ENCODE measurements around the gene PLCB2.

The PLCB2 gene

DNA sequence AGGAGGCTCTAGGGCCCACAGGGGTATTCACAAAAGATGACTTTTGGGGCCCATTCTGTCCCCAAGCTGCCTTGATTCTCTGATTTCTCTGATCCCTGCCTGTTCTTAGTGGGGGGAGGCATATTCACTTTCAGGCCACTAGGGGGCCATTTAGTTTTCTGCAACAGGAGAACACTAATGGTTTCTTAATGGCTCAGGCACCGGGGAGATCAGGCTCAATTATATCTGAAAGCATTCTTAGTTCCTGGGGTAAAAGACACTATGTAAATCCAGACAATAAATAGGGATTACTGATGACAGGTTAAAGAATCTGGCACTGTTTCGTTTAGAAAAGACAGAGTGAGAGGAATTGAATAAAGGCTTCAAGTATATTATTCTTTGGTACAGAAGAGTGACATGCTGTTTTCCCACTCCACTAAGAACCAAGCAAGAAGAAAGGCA is 13.2 kb upstream of the PLCB2 start:
- TF ChIP-seq, protein P1, sequence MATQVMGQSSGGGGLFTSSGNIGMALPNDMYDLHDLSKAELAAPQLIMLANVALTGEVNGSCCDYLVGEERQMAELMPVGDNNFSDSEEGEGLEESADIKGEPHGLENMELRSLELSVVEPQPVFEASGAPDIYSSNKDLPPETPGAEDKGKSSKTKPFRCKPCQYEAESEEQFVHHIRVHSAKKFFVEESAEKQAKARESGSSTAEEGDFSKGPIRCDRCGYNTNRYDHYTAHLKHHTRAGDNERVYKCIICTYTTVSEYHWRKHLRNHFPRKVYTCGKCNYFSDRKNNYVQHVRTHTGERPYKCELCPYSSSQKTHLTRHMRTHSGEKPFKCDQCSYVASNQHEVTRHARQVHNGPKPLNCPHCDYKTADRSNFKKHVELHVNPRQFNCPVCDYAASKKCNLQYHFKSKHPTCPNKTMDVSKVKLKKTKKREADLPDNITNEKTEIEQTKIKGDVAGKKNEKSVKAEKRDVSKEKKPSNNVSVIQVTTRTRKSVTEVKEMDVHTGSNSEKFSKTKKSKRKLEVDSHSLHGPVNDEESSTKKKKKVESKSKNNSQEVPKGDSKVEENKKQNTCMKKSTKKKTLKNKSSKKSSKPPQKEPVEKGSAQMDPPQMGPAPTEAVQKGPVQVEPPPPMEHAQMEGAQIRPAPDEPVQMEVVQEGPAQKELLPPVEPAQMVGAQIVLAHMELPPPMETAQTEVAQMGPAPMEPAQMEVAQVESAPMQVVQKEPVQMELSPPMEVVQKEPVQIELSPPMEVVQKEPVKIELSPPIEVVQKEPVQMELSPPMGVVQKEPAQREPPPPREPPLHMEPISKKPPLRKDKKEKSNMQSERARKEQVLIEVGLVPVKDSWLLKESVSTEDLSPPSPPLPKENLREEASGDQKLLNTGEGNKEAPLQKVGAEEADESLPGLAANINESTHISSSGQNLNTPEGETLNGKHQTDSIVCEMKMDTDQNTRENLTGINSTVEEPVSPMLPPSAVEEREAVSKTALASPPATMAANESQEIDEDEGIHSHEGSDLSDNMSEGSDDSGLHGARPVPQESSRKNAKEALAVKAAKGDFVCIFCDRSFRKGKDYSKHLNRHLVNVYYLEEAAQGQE (IDR thresholded peaks at IDR 0.05; ENCODE audit: low read depth) = no peak
- TF ChIP-seq NFIC (IDR thresholded peaks at IDR 0.05) (no peak), RAD21 (IDR thresholded peaks at IDR 0.05; ENCODE audit: low read depth) (peak; percentile 67)

DNA sequence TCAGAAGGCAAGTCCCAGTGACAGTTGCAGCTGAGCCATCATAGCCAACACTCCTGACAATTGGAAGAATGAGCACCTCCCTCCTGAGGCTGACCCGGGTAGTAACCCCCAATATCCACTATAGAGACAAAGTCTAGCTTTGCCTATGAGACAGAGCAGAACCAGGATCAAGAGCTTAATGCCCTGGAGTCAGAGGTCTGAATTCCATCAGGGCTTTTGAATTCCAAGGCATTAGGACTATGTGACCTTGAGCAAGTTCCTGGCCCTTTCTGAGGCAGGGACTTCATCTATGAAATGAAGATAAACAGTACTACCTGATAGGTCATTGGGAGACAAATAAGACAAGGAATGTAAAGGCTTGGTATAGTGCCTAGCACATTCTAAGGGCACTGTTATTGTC is 12.7 kb upstream of the PLCB2 start:
- TF ChIP-seq TCF12 (IDR thresholded peaks at IDR 0.05; ENCODE audit: low read depth) (no peak), TEAD4 (IDR thresholded peaks at IDR 0.05) (no peak), EP300 (IDR thresholded peaks at IDR 0.05; ENCODE audit: borderline replicate concordance) (no peak), CEBPB (IDR thresholded peaks at IDR 0.05) (no peak)
- TF ChIP-seq, protein P2, sequence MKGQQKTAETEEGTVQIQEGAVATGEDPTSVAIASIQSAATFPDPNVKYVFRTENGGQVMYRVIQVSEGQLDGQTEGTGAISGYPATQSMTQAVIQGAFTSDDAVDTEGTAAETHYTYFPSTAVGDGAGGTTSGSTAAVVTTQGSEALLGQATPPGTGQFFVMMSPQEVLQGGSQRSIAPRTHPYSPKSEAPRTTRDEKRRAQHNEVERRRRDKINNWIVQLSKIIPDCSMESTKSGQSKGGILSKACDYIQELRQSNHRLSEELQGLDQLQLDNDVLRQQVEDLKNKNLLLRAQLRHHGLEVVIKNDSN (IDR thresholded peaks at IDR 0.05) = no peak

DNA sequence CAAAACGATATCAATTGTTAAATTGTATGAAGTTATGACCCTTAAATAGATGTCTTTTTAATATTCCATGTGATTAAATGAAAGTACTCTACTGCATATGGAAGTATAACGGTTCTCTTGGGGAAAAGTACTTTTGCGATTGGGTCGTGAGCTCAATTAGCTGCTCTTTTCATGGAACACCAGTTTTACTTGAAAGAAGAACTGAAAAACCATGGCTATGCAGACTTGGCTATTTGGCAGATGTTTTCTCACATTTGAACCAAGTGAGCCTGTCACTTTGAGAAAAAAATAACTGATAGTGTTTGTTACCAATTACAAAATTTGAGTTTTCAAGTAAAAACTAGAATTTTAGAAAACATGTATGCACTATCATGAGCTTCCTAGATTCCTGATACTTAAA is 9.8 kb upstream of the PLCB2 start:
- TF ChIP-seq TCF12 (IDR thresholded peaks at IDR 0.05; ENCODE audit: low read depth) = no peak
- TF ChIP-seq EP300 (IDR thresholded peaks at IDR 0.05; ENCODE audit: borderline replicate concordance) = no peak
- TF ChIP-seq CREB1 (IDR thresholded peaks at IDR 0.05; ENCODE audit: low read depth) = no peak
- no peak for TF ChIP-seq RAD21 (IDR thresholded peaks at IDR 0.05; ENCODE audit: low read depth)
- no peak for TF ChIP-seq FOXM1 (IDR thresholded peaks at IDR 0.05; ENCODE audit: borderline replicate concordance, low read depth)
- TF ChIP-seq CEBPB (IDR thresholded peaks at IDR 0.05) = no peak
- no peak for TF ChIP-seq YY1 (IDR thresholded peaks at IDR 0.05; ENCODE audit: low read depth)
- no peak for TF ChIP-seq TEAD4 (IDR thresholded peaks at IDR 0.05)
- no peak for TF ChIP-seq TAF1 (IDR thresholded peaks at IDR 0.05; ENCODE audit: low read depth)

DNA sequence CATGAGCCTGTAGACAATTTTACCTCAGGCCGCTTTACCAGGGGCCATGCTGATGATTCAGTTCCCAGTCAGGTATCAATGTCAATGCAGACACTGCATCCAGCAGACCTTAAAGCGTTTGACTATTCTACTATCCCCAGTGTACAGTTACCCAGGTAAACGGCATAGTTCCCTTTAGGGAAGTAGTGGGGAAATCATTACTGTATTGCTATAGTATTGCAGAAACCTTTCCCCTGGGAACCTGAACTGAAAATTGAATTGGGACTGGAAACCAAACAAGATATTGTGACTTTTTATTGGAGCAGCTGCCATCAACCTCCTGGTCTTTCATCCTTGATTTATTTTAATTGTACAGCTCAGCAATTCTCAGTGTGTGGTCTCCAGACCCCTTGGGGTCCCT is 9.2 kb upstream of the PLCB2 start:
- TF ChIP-seq, protein P2 (IDR thresholded peaks at IDR 0.05) = no peak
- TF ChIP-seq EP300 (IDR thresholded peaks at IDR 0.05; ENCODE audit: borderline replicate concordance) (no peak), TAF1 (IDR thresholded peaks at IDR 0.05; ENCODE audit: low read depth) (no peak), CREB1 (IDR thresholded peaks at IDR 0.05; ENCODE audit: low read depth) (no peak), RAD21 (IDR thresholded peaks at IDR 0.05; ENCODE audit: low read depth) (no peak), TEAD4 (IDR thresholded peaks at IDR 0.05) (no peak), NFIC (IDR thresholded peaks at IDR 0.05) (no peak), TCF12 (IDR thresholded peaks at IDR 0.05; ENCODE audit: low read depth) (no peak), ZBTB7A (IDR thresholded peaks at IDR 0.05; ENCODE audit: low read depth) (no peak), YY1 (IDR thresholded peaks at IDR 0.05; ENCODE audit: low read depth) (no peak), FOXM1 (IDR thresholded peaks at IDR 0.05; ENCODE audit: borderline replicate concordance, low read depth) (no peak)
- TF ChIP-seq, protein P3, sequence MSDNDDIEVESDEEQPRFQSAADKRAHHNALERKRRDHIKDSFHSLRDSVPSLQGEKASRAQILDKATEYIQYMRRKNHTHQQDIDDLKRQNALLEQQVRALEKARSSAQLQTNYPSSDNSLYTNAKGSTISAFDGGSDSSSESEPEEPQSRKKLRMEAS (IDR thresholded peaks at IDR 0.05) = no peak
- TF ChIP-seq, protein P1 (IDR thresholded peaks at IDR 0.05; ENCODE audit: low read depth) = no peak

DNA sequence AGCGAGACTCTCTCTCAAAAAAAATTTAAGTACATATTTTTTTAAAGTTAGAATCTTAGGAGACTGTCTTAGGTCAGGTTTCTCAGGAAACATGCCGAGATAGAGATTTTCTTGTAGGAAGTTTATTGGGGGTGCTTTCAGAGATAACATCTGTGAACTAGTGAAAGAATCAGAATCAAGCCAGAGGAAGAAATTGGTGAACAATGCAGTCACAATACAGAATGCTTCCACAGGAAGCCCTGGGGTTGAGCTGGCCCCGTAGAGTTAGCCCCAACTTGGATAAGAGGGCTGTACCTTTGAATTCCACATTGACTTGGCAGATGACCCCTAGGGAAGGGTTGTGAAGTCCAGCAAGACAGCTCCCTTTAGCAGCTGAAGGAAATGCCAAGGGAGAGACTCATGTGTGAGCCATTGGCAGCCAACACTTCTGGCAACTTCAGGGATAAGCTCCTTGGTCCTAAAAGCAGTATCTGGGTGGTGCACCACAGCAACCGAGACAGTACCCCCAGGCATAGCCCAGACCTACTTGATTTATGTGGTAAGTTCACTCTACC is 7.1 kb upstream of the PLCB2 start:
- TF ChIP-seq ZBTB7A (IDR thresholded peaks at IDR 0.05; ENCODE audit: low read depth) = no peak

DNA sequence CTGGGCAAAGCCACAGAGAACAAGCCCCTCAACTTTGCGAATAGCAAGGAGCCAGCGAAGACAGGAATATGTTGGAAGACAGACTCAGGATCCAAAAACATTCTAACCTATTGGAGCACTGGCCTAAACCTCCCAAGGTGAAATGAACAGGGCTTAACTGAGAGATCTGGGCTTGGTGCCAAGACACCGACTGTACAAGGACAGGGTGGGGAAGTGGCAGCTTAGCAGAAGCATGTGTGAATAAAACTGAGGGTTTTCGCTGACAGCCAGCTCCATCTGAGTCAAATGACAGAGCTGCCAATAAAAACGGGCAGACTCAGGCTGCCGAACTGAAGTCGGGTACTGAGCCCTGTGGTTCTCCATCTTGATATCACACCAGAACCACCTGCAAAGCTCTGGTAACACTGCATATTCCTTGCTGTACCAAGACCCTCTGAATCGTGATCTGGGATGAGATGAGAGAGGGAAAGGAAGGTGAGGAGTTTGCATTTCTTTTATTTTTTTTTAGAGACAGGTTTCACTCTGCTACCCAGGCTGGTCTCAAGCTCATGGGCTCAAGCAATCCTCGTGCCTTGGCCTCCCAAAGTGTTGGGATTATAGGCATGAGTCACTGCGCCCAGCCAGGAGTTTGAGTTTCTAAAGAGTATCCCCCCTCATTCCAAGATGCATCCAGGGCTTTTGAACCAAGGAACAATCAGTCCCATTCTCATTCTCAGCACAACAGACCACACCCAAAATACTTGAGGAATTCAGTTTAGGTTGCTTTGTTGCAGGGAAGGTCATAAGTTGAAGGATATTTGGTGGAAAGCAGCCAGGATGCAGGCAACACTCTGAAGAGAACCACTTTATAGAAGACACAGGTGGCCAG is 6.0 kb upstream of the PLCB2 start:
- TF ChIP-seq, protein P3 (IDR thresholded peaks at IDR 0.05) = no peak
- TF ChIP-seq NFIC (IDR thresholded peaks at IDR 0.05) = peak; percentile 70
